Right atrium auricular region (tissue), 2 donors: ENCODE data around the gene NPRL2. TPM values are rescaled to one million over a fixed set of nuclear protein-coding genes. Genes with fewer than 3 reads are reported as not detected.

Experiments
- DNase-seq: peaks from one replicate; pipeline ENCODE4 v3.0.0-alpha.2; 2019; ENCODE audit warnings: low spot score
- H3K27ac ChIP-seq, 2 donors: fragments of 200-600 bp; sonication (generic); 1 replicate in 1 of 2; 2 replicates in 1 of 2; pipeline ENCODE4 v1.5.1; 2016 to 2019
- H3K27me3 ChIP-seq, 2 donors: fragments of 200-600 bp; sonication (generic); one replicate each; pipeline versions ENCODE4 v1.5.1 to v1.6.0; 2017 to 2019
- H3K36me3 ChIP-seq: fragments of 200-600 bp; sonication (generic); one replicate; pipeline ENCODE4 v1.5.1; 2016
- H3K4me1 ChIP-seq, 2 donors: fragments of 200-600 bp; sonication (generic); one replicate each; pipeline versions ENCODE4 v1.5.1 to v1.6.0; 2017 to 2019
- H3K4me3 ChIP-seq, 2 donors: fragments of 200-600 bp; sonication (generic); 1 replicate in 1 of 2; 2 replicates in 1 of 2; pipeline ENCODE4 v1.5.1; 2017 to 2019; ENCODE audit warnings: mild to moderate bottlenecking in 1 of 2, moderate library complexity in 1 of 2
- H3K9me3 ChIP-seq, 2 donors: fragments of 200-600 bp; sonication (generic); one replicate each; pipeline ENCODE4 v1.5.1; 2019
- CTCF ChIP-seq, 2 donors: fragments of 200-600 bp; sonication (generic); IDR thresholded peaks; one replicate each; pipeline ENCODE4 v1.5.1; 2019; ENCODE audit warnings: antibody characterized with exemption in 2 of 2
- total RNA-seq, 2 donors: library from RNA; depleted of rRNA; stranded (reverse); fragments of >200 nt; gene quantifications; one replicate each; pipeline ENCODE4 v1.1.0, GENCODE V29; 2016

Gene NPRL2
- total RNA-seq, 2 donors from 2014 or later: 12.5 to 20.3 TPM

GRCh38 chr3:50383750-50384149, 33.2 kb upstream of the NPRL2 start:
- H3K9me3 ChIP-seq: no peaks in the 10 kb centered on the region
- no peak overlapping the region for H3K27ac ChIP-seq
- no peaks in the 10 kb centered on the region for H3K4me1 ChIP-seq
- DNase-seq: no peak
- no peaks in the 10 kb centered on the region for H3K27me3 ChIP-seq
- no peak for TF ChIP-seq CTCF (IDR thresholded peaks at IDR 0.05)
- no peak overlapping the region for H3K4me3 ChIP-seq
- H3K36me3 ChIP-seq: no peaks in the 10 kb centered on the region

GRCh38 chr3:50382722-50383121, 32.1 kb upstream of the NPRL2 start:
- H3K27ac ChIP-seq: no peak overlapping the region
- H3K4me3 ChIP-seq: no peak overlapping the region
- TF ChIP-seq CTCF (IDR thresholded peaks at IDR 0.05): no peak
- H3K4me1 ChIP-seq: no peaks in the 10 kb centered on the region
- DNase-seq: no peak
- no peaks in the 10 kb centered on the region for H3K9me3 ChIP-seq
- no peaks in the 10 kb centered on the region for H3K27me3 ChIP-seq
- no peaks in the 10 kb centered on the region for H3K36me3 ChIP-seq

GRCh38 chr3:50381383-50381782, 30.8 kb upstream of the NPRL2 start:
- no peak for DNase-seq
- Histone ChIP-seq H3K4me1 (no peaks in the 10 kb centered on the region), H3K27me3 (no peaks in the 10 kb centered on the region), H3K36me3 (no peaks in the 10 kb centered on the region), H3K27ac (no peak overlapping the region), H3K4me3 (no peak overlapping the region), H3K9me3 (no peaks in the 10 kb centered on the region)
- TF ChIP-seq CTCF (IDR thresholded peaks at IDR 0.05): no peak

GRCh38 chr3:50380405-50381085, 30.0 kb upstream of the NPRL2 start:
- Histone ChIP-seq H3K9me3 (no peaks in the 10 kb centered on the region), H3K36me3 (no peaks in the 10 kb centered on the region), H3K27ac (no peak overlapping the region), H3K4me3 (no peak overlapping the region), H3K27me3 (no peaks in the 10 kb centered on the region), H3K4me1 (no peaks in the 10 kb centered on the region)
- no peak for DNase-seq
- TF ChIP-seq CTCF (IDR thresholded peaks at IDR 0.05): no peak

- no peak overlapping the region for H3K4me3 ChIP-seq
- TF ChIP-seq CTCF (IDR thresholded peaks at IDR 0.05): no peak
- H3K27me3 ChIP-seq: no peaks in the 10 kb centered on the region
- no peaks in the 10 kb centered on the region for H3K9me3 ChIP-seq
- DNase-seq: no peak
- no peaks in the 10 kb centered on the region for H3K36me3 ChIP-seq
- no peak overlapping the region for H3K27ac ChIP-seq
- H3K4me1 ChIP-seq: no peaks in the 10 kb centered on the region
Measured at GRCh38 chr3:50378757-50379156, 28.2 kb upstream of the NPRL2 start.

- no peaks in the 10 kb centered on the region for H3K9me3 ChIP-seq
- H3K27me3 ChIP-seq: no peaks in the 10 kb centered on the region
- no peak for DNase-seq
- H3K4me1 ChIP-seq: no peaks in the 10 kb centered on the region
- no peak overlapping the region for H3K4me3 ChIP-seq
- TF ChIP-seq CTCF (IDR thresholded peaks at IDR 0.05): no peak
- H3K36me3 ChIP-seq: no peaks in the 10 kb centered on the region
- H3K27ac ChIP-seq: no peak overlapping the region
Measured at GRCh38 chr3:50378024-50378423, 27.4 kb upstream of the NPRL2 start.
